Measurements from ENCODE around the gene PDCL2. TPM values are rescaled to one million over a fixed set of nuclear protein-coding genes. Genes with fewer than 3 reads are reported as not detected.

The PDCL2 gene
- total RNA-seq, 2 experiments from 2014 or later, result not detected

- Mint-ChIP-seq H3K4me3 (no peak overlapping the region), H3K27ac (peak overlapping the region; percentile 54), H3K36me3 (ENCODE audit: low read depth) (peaks cover 7% of the 10 kb centered on the region), H3K9me3 (no peaks in the 10 kb centered on the region), H3K27me3 (no peaks in the 10 kb centered on the region), H3K4me1 (ENCODE audit: low read depth) (peaks cover 59% of the 10 kb centered on the region)
- H3K9me3 ChIP-seq (ENCODE audit: control insufficient read depth in 1 of 2, insufficient read depth in 1 of 2, low read length in 2 of 2), result no peaks in the 10 kb centered on the region
- no peaks in the 10 kb centered on the region for H3K36me3 ChIP-seq (ENCODE audit: insufficient read depth, low read length)
- no peak overlapping the region for H3K4me3 ChIP-seq (ENCODE audit: low read length)
- POLR2A ChIA-PET, result no interaction called here
- H3K4me1 ChIP-seq (ENCODE audit: insufficient read depth, low read length), result peaks cover 12% of the 10 kb centered on the region
- CTCF ChIA-PET, result no interaction called here
- no peaks in the 10 kb centered on the region for H3K27me3 ChIP-seq (ENCODE audit: control insufficient read depth in 1 of 2, insufficient read depth in 2 of 2, low read length in 2 of 2)
- DNase-seq (no peak), ATAC-seq (ENCODE audit: poor library complexity) (no peak)
- TF ChIP-seq, protein P1, sequence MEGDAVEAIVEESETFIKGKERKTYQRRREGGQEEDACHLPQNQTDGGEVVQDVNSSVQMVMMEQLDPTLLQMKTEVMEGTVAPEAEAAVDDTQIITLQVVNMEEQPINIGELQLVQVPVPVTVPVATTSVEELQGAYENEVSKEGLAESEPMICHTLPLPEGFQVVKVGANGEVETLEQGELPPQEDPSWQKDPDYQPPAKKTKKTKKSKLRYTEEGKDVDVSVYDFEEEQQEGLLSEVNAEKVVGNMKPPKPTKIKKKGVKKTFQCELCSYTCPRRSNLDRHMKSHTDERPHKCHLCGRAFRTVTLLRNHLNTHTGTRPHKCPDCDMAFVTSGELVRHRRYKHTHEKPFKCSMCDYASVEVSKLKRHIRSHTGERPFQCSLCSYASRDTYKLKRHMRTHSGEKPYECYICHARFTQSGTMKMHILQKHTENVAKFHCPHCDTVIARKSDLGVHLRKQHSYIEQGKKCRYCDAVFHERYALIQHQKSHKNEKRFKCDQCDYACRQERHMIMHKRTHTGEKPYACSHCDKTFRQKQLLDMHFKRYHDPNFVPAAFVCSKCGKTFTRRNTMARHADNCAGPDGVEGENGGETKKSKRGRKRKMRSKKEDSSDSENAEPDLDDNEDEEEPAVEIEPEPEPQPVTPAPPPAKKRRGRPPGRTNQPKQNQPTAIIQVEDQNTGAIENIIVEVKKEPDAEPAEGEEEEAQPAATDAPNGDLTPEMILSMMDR (IDR thresholded peaks at IDR 0.05), result no peak
- H3K27ac ChIP-seq (ENCODE audit: low read depth in 1 of 2, low read length in 2 of 2), result no peak overlapping the region
- intact Hi-C loops (cut with DNase I, micrococcal nuclease), result loop anchor here in 1 of 2 experiments (10.0 kb wide), 1 partner anchor 45 kb away; no protein-coding TSS in a partner anchor
Observed at GRCh38 chr4:55540271-55540670, 51.8 kb downstream of the PDCL2 start.

DNA sequence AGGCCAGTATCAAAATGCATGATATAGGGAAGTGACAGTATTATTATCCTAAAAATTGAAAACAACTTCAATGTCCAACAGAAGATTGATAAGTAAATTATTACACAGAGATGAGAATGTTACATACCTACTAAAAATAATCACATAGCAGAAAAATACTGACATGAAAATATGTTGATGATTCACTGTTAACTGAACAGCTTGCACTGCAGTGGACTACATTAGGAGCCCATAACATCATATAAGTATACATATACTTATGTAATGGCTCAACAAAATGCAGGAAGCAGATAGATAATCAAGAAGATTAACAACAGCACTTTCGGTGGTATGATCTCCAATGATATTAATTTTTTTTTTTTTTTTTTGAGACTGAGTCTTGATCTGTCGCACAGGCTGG lies 52.4 kb downstream of the PDCL2 start:
- H3K36me3 ChIP-seq (ENCODE audit: insufficient read depth, low read length), result no peaks in the 10 kb centered on the region
- peaks cover 7% of the 10 kb centered on the region for H3K36me3 Mint-ChIP-seq (ENCODE audit: low read depth)
- TF ChIP-seq, protein P1 (IDR thresholded peaks at IDR 0.05), result no peak
- H3K27ac Mint-ChIP-seq, result no peak overlapping the region
- H3K4me3 Mint-ChIP-seq, result no peak overlapping the region
- intact Hi-C loops (cut with DNase I, micrococcal nuclease), result loop anchor here in 1 of 2 experiments (10.0 kb wide), 1 partner anchor 45 kb away; no protein-coding TSS in a partner anchor
- CTCF ChIA-PET, result interaction anchor here (1.2 to 1.3 kb wide), 2 partner anchors 12 to 15 kb away, joined by 3 to 4 read pairs; no protein-coding TSS in a partner anchor
- no peak overlapping the region for H3K4me3 ChIP-seq (ENCODE audit: low read length)
- peaks cover 53% of the 10 kb centered on the region for H3K4me1 Mint-ChIP-seq (ENCODE audit: low read depth)
- no peaks in the 10 kb centered on the region for H3K9me3 ChIP-seq (ENCODE audit: control insufficient read depth in 1 of 2, insufficient read depth in 1 of 2, low read length in 2 of 2)
- no peak overlapping the region for H3K27ac ChIP-seq (ENCODE audit: low read depth in 1 of 2, low read length in 2 of 2)
- POLR2A ChIA-PET, result interaction anchor here (1.4 kb wide), 1 partner anchor 10 kb away, joined by 3 read pairs; no protein-coding TSS in a partner anchor
- DNase-seq (no peak), ATAC-seq (ENCODE audit: poor library complexity) (no peak)
- no peaks in the 10 kb centered on the region for H3K27me3 Mint-ChIP-seq
- no peaks in the 10 kb centered on the region for H3K27me3 ChIP-seq (ENCODE audit: control insufficient read depth in 1 of 2, insufficient read depth in 2 of 2, low read length in 2 of 2)
- peaks cover 12% of the 10 kb centered on the region for H3K4me1 ChIP-seq (ENCODE audit: insufficient read depth, low read length)
- no peaks in the 10 kb centered on the region for H3K9me3 Mint-ChIP-seq

GRCh38 chr4:55538531-55538930 lies 53.5 kb downstream of the PDCL2 start:
- no peak overlapping the region for H3K27ac ChIP-seq (ENCODE audit: low read depth in 1 of 2, low read length in 2 of 2)
- H3K36me3 ChIP-seq (ENCODE audit: insufficient read depth, low read length), result no peaks in the 10 kb centered on the region
- H3K9me3 ChIP-seq (ENCODE audit: control insufficient read depth in 1 of 2, insufficient read depth in 1 of 2, low read length in 2 of 2), result no peaks in the 10 kb centered on the region
- H3K36me3 Mint-ChIP-seq (ENCODE audit: low read depth), result peaks cover 16% of the 10 kb centered on the region
- ATAC-seq (ENCODE audit: poor library complexity), result no peak
- peaks cover 12% of the 10 kb centered on the region for H3K4me1 ChIP-seq (ENCODE audit: insufficient read depth, low read length)
- ChIA-PET CTCF (interaction anchor here (0.5 to 1.3 kb wide), 3 partner anchors 11 to 1367 kb away, joined by 3 to 4 read pairs (median 3); no protein-coding TSS in a partner anchor), POLR2A (interaction anchor here (1.4 to 2.0 kb wide), 2 partner anchors 8 to 11 kb away, joined by 3 to 8 read pairs; partner anchors contain the start of gene CLOCK)
- TF ChIP-seq, protein P1 (IDR thresholded peaks at IDR 0.05), result no peak
- H3K4me1 Mint-ChIP-seq (ENCODE audit: low read depth), result peaks cover 49% of the 10 kb centered on the region
- H3K27me3 ChIP-seq (ENCODE audit: control insufficient read depth in 1 of 2, insufficient read depth in 2 of 2, low read length in 2 of 2), result no peaks in the 10 kb centered on the region
- peak overlapping the region; percentile 10 for H3K27ac Mint-ChIP-seq
- no peak overlapping the region for H3K4me3 ChIP-seq (ENCODE audit: low read length)
- peak overlapping the region; percentile 23 for H3K4me3 Mint-ChIP-seq
- DNase-seq, result peak in 1 of 14 experiments; percentile 19
- no peaks in the 10 kb centered on the region for H3K27me3 Mint-ChIP-seq
- intact Hi-C loops (cut with DNase I, micrococcal nuclease), result no loop called here
- H3K9me3 Mint-ChIP-seq, result no peaks in the 10 kb centered on the region
